HepG2 (cell line): ENCODE results near the gene EIF4ENIF1. TPM values are rescaled to one million over a fixed set of nuclear protein-coding genes. Genes with fewer than 3 reads are reported as not detected.

Experiments
- ATAC-seq: fragments of 200-7000 bp; cut with Tn5 transposase; 3 replicates; pipeline ENCODE4 v1.9.1; 2020; ENCODE audit warnings: mild to moderate bottlenecking, moderate library complexity
- BruUV-seq: library from RNA; stranded (reverse); fragments of 400-500 nt; replicated peaks from 2 replicates; lab custom pipeline; 2021; lab: Mats Ljungman, UMichigan
- CTCF ChIA-PET: fragments of 300-600 bp; formaldehyde crosslinking; extraction: SDS; loops from one replicate; lab custom pipeline; 2021; ENCODE audit warnings: low total read pairs, inconsistent platforms, low intra/inter-chr PET ratio; lab: Yijun Ruan, JAX
- POLR2A ChIA-PET: fragments of 350-600 bp; sonication (Branson Sonifier 250); formaldehyde crosslinking; loops from one replicate; lab custom pipeline; 2020; ENCODE audit warnings: antibody characterized with exemption, inconsistent platforms; lab: Yijun Ruan, JAX
- DNase-seq: peaks from one replicate; pipeline ENCODE4 v3.0.0-alpha.2; 2015; ENCODE audit warnings: low spot score
- FAIRE-seq: peaks from 3 replicates; lab custom pipeline; 2011; peaks lifted over from hg19 to GRCh38; lab: Jason Lieb, UNC
- H2AFZ ChIP-seq: one replicate; pipeline ENCODE4 v1.6.1; 2011; ENCODE audit warnings: low read length, inconsistent platforms
- H3K27ac ChIP-seq: fragments of 300-600 bp; 3 replicates; pipeline ENCODE4 v1.8.0; 2011; ENCODE audit warnings: mixed run types, mild to moderate bottlenecking, mixed read lengths, low read length, inconsistent platforms; ENCODE audit not compliant: insufficient read depth; ENCODE audit errors: extremely low read length
- H3K27me3 ChIP-seq, 2 experiments: fragments of 200-600 bp in 1 of 2; 2 replicates in 1 of 2; 3 replicates in 1 of 2; pipeline versions ENCODE4 v1.6.0 to v1.8.0; 2011; ENCODE audit warnings: low read length in 2 of 2, mild to moderate bottlenecking in 2 of 2, moderate library complexity in 2 of 2, inconsistent platforms in 1 of 2; ENCODE audit not compliant: insufficient read depth in 2 of 2, control insufficient read depth in 1 of 2
- H3K36me3 ChIP-seq, 2 experiments: fragments of 200-600 bp in 1 of 2; replicated peaks in 1 of 2; 2 replicates in 1 of 2; 3 replicates in 1 of 2; pipeline versions ENCODE4 v1.5.1 to v1.8.0; 2011; ENCODE audit warnings: low read length in 2 of 2, inconsistent platforms in 1 of 2; ENCODE audit not compliant: insufficient read depth in 2 of 2, control insufficient read depth in 1 of 2
- H3K4me1 ChIP-seq: 2 replicates; pipeline ENCODE4 v1.5.1; 2012; ENCODE audit warnings: low read length, inconsistent platforms; ENCODE audit not compliant: insufficient read depth
- H3K4me2 ChIP-seq: 2 replicates; pipeline ENCODE4 v1.6.0; 2011; ENCODE audit warnings: low read depth, low read length, inconsistent platforms
- H3K4me3 ChIP-seq, 3 experiments: fragments of 200-600 bp in 1 of 3; sonication (generic), shearing (Covaris generic) in 1 of 3; replicated peaks in 1 of 3; 2 replicates each; pipeline ENCODE4 v1.5.1; 2011 to 2016; ENCODE audit warnings: low read length in 3 of 3, inconsistent platforms in 2 of 3, low read depth in 2 of 3, mild to moderate bottlenecking in 2 of 3, control low read depth in 1 of 3, mixed read lengths in 1 of 3; ENCODE audit not compliant: insufficient read depth in 1 of 3
- H3K79me2 ChIP-seq: one replicate; pipeline ENCODE4 v1.6.1; 2011; ENCODE audit warnings: low read length, inconsistent platforms; ENCODE audit not compliant: insufficient read depth
- H3K9ac ChIP-seq: 2 replicates; pipeline ENCODE4 v1.6.0; 2011; ENCODE audit warnings: mild to moderate bottlenecking, low read depth, low read length, inconsistent platforms; ENCODE audit not compliant: insufficient read depth
- H3K9me3 ChIP-seq: 2 replicates; pipeline ENCODE4 v1.5.1; 2012; ENCODE audit warnings: mild to moderate bottlenecking, low read length
- H4K20me1 ChIP-seq: 2 replicates; pipeline ENCODE4 v1.6.0; 2011; ENCODE audit warnings: inconsistent platforms, mild to moderate bottlenecking, low read length, moderate library complexity; ENCODE audit not compliant: insufficient read depth
- EHMT2 ChIP-seq: fragments of 200-600 bp; sonication (generic); IDR thresholded peaks from 2 replicates; pipeline ENCODE4 v1.7.0; 2017; ENCODE audit warnings: antibody characterized with exemption, low read depth, low read length, borderline replicate concordance
- GLI4 ChIP-seq: sonication (generic); formaldehyde crosslinking; IDR thresholded peaks from 2 replicates; pipeline ENCODE4 v1.5.1; 2020; ENCODE audit warnings: missing genetic modification reagents, mild to moderate bottlenecking, moderate library complexity, borderline replicate concordance
- POLR2AphosphoS5 ChIP-seq: IDR thresholded peaks from 2 replicates; pipeline ENCODE4 v1.6.1; 2012; ENCODE audit warnings: low read depth, low read length
- POLR2G ChIP-seq: fragments of 200-400 bp; formaldehyde crosslinking; IDR thresholded peaks from 2 replicates; pipeline ENCODE4 v1.6.1; 2018; ENCODE audit warnings: mild to moderate bottlenecking, low read depth, low read length, moderate library complexity
- RBM22 ChIP-seq: fragments of 200-400 bp; formaldehyde crosslinking; optimal IDR thresholded peaks from 2 replicates; pipeline ENCODE3; 2017; ENCODE audit warnings: mild to moderate bottlenecking, low read length, moderate library complexity
- SIN3A ChIP-seq: IDR thresholded peaks from 2 replicates; pipeline ENCODE4 v1.6.1; 2011; ENCODE audit warnings: low read depth, mild to moderate bottlenecking, control low read depth, low read length, borderline replicate concordance
- WGBS: methylation state at CpG from one replicate; pipeline ENCODE4 v1.1.6; 2017; ENCODE audit warnings: low lambda C conversion rate; 5-methylcytosine and 5-hydroxymethylcytosine counted together
- in situ Hi-C: cut with HindIII; loops from 2 replicates; pipeline ENCODE4 v1.10.0; 2017; ENCODE audit warnings: low pct_unique_long_range_greater_than_20kb; ENCODE audit not compliant: extremely low pct_ligation_motif_present
- intact Hi-C: fragments of 100-400 bp; cut with micrococcal nuclease; formaldehyde crosslinking; loops from one replicate; pipeline ENCODE4 v1.10.0; 2022; ENCODE audit not compliant: unreplicated experiment
- polyA plus RNA-seq, 8 experiments: library from polyadenylated mRNA; depleted of rRNA in 3 of 8; stranded (reverse) in 7 of 8; unstranded in 1 of 8; fragments of >200 nt; fragmentation: Illumina TruSeq in 4 of 8; extraction: Trizol in 4 of 8; gene quantifications; 2 replicates each; pipeline versions ENCODE4 v1.2.1 to v1.2.3, GENCODE V29; 2011 to 2016; ENCODE audit warnings: low read depth in 4 of 8, missing spikeins in 1 of 8, mixed read lengths in 1 of 8; ENCODE audit not compliant: insufficient read depth in 1 of 8
- total RNA-seq, 5 experiments: library from RNA; depleted of rRNA; stranded (reverse); fragments of >200 nt; fragmentation: Illumina TruSeq; extraction: Trizol; gene quantifications; 2 replicates each; pipeline ENCODE4 v1.2.3, GENCODE V29; 2016; ENCODE audit warnings: low read depth in 1 of 5

Gene EIF4ENIF1
- total and polyA plus RNA-seq, 2 of the 13 experiments (the other 11 are each of a cell fraction or from before 2014, with no cell fraction given) = 11.9 to 12.3 TPM

- ChIA-PET CTCF (no interaction called here), POLR2A (no interaction called here)
- intact Hi-C loops (no loop called here), in situ Hi-C loops (no loop called here)
- no peak for ATAC-seq
- Histone ChIP-seq H3K9ac (no peak overlapping the region), H3K4me1 (no peaks in the 10 kb centered on the region), H3K4me3 (no peak overlapping the region), H3K79me2 (no peaks in the 10 kb centered on the region), H3K36me3 (peaks cover 32 to 81% of the 10 kb centered on the region in 2 experiments), H3K27me3 (no peaks in the 10 kb centered on the region), H3K9me3 (no peaks in the 10 kb centered on the region), H3K27ac (no peak overlapping the region), H2AFZ (no peak overlapping the region), H4K20me1 (no peaks in the 10 kb centered on the region), H3K4me2 (no peak overlapping the region)
- TF ChIP-seq RBM22 = peak; percentile 53
- TF ChIP-seq SIN3A = no peak
- no peak for TF ChIP-seq GLI4 (CRISPR knock-in tag)
- 0 out of 2 replicates have a peak, but pooled peaks have one; percentile 13 for TF ChIP-seq POLR2G
- WGBS = 96% methylated on average over 5 of the region's 5 CpGs
- FAIRE-seq = no peak
- BruUV-seq = no TSS peak
- no peak for DNase-seq
These were observed 48.0 kb downstream of the EIF4ENIF1 start for GRCh38 chr22:31441652-31442051.

GRCh38 chr22:31440681-31441080 lies 49.0 kb downstream of the EIF4ENIF1 start:
- no peak overlapping the region for H3K9ac ChIP-seq
- intact Hi-C loops (no loop called here), in situ Hi-C loops (no loop called here)
- H3K4me3 ChIP-seq = no peak overlapping the region
- H4K20me1 ChIP-seq = no peaks in the 10 kb centered on the region
- no peak overlapping the region for H3K4me2 ChIP-seq
- no peaks in the 10 kb centered on the region for H3K9me3 ChIP-seq
- FAIRE-seq (no peak), DNase-seq (no peak), ATAC-seq (no peak)
- no peak overlapping the region for H2AFZ ChIP-seq
- no peaks in the 10 kb centered on the region for H3K79me2 ChIP-seq
- ChIA-PET POLR2A (no interaction called here), CTCF (no interaction called here)
- TF ChIP-seq POLR2AphosphoS5 = peak; percentile 36; the same call in 1 of the 2 replicates
- TF ChIP-seq EHMT2 = no peak
- H3K27ac ChIP-seq = no peak overlapping the region
- BruUV-seq = no TSS peak
- 97% methylated on average over 7 of the region's 7 CpGs for WGBS
- H3K36me3 ChIP-seq = peaks cover 39 to 86% of the 10 kb centered on the region in 2 experiments
- no peaks in the 10 kb centered on the region for H3K27me3 ChIP-seq
- H3K4me1 ChIP-seq = no peaks in the 10 kb centered on the region
